HS-27A (cell line): Measurements from ENCODE around the gene PNRC1.
"Not testable (repeated sequence)": the region's sequence is repeated elsewhere in the genome, so short reads cannot be mapped to it uniquely, and the experiment has no call there.

ENCODE experiments used
- DNase-seq: peaks from one replicate; pipeline ENCODE4 v3.0.0-alpha.2; 2012; ENCODE audit warnings: low read depth, missing footprints

PNRC1 gene

GRCh38 chr6:89080281-89081128 is at the start of gene PNRC1:
PNRC1 (plus strand) TSS chr6:89080751; CDS start chr6:89080895, 144 bp downstream.
- peak; percentile 82 for DNase-seq

- DNase-seq: no peak
Measured at GRCh38 chr6:89032599-89032998, 48.0 kb upstream of the PNRC1 start.

GRCh38 chr6:89033461-89033860 is 47.1 kb upstream of the PNRC1 start:
- no peak for DNase-seq

GRCh38 chr6:89034116-89034515 is 46.4 kb upstream of the PNRC1 start:
- DNase-seq: not testable (repeated sequence)

- no peak for DNase-seq
Measured at GRCh38 chr6:89034586-89035251, 45.8 kb upstream of the PNRC1 start.

- no peak for DNase-seq
Measured at GRCh38 chr6:89035252-89036101, 45.1 kb upstream of the PNRC1 start.

GRCh38 chr6:89037141-89037900 is 43.2 kb upstream of the PNRC1 start:
- DNase-seq: no peak

- not testable (repeated sequence) for DNase-seq
Measured at GRCh38 chr6:89037901-89038293, 42.7 kb upstream of the PNRC1 start.

GRCh38 chr6:89042664-89043063 is 37.9 kb upstream of the PNRC1 start:
- no peak for DNase-seq

GRCh38 chr6:89044328-89045010 is 36.1 kb upstream of the PNRC1 start:
- no peak for DNase-seq

- DNase-seq: no peak
Measured at GRCh38 chr6:89045011-89045387, 35.6 kb upstream of the PNRC1 start.

- DNase-seq: no peak
Measured at GRCh38 chr6:89045576-89045975, 35.0 kb upstream of the PNRC1 start.

GRCh38 chr6:89047473-89047872 is 33.1 kb upstream of the PNRC1 start:
- no peak for DNase-seq

GRCh38 chr6:89048288-89048923 is 32.1 kb upstream of the PNRC1 start:
- no peak for DNase-seq

GRCh38 chr6:89048985-89049384 is 31.6 kb upstream of the PNRC1 start:
- DNase-seq: no peak

- no peak for DNase-seq
Measured at GRCh38 chr6:89050155-89050554, 30.4 kb upstream of the PNRC1 start.

GRCh38 chr6:89050697-89051096 is 29.9 kb upstream of the PNRC1 start:
- DNase-seq: no peak

- DNase-seq: no peak
Measured at GRCh38 chr6:89051676-89052075, 28.9 kb upstream of the PNRC1 start.

GRCh38 chr6:89054208-89054607 is 26.3 kb upstream of the PNRC1 start:
- DNase-seq: no peak

- no peak for DNase-seq
Measured at GRCh38 chr6:89057759-89058158, 22.8 kb upstream of the PNRC1 start.

- no peak for DNase-seq
Measured at GRCh38 chr6:89058627-89059026, 21.9 kb upstream of the PNRC1 start.
